Testis (tissue), 2 donors: ENCODE measurements around the gene FAM117B.

Source experiments
- CTCF ChIP-seq, 3 experiments: fragments of 450-650 bp in 2 of 3; fragments of 200-600 bp in 1 of 3; sonication (generic) in 1 of 3; IDR thresholded peaks; one replicate each; pipeline ENCODE4 v1.5.1; 2016 to 2019; ENCODE audit warnings: antibody characterized with exemption in 3 of 3, mild to moderate bottlenecking in 2 of 3, moderate library complexity in 1 of 3
- POLR2A ChIP-seq: fragments of 450-650 bp; IDR thresholded peaks from one replicate; pipeline ENCODE4 v1.6.1; 2017; ENCODE audit warnings: antibody characterized with exemption, mild to moderate bottlenecking, moderate library complexity

DNA sequence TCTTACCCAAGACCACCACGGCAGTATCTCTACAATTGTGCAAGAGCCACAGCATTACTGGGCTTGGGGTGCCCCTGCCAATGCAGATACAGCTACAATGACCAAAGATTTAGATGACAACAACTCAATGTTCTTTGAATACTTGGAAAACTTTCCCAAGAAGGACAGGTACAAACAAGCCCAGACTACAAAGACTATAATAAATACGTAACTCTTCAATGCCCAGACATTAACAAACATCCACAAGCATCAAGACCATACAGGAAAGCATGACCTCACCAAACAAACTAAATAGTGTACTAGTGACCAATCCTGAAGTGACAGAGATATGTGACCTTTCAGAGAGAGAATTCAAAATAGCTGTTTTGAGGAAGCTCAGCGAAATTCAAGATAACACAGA is 174.0 kb downstream of the FAM117B start:
- TF ChIP-seq CTCF (IDR thresholded peaks at IDR 0.05) = no peak
- TF ChIP-seq POLR2A = no peak
